GM04504 (cell line): ENCODE measurements around the gene TACR2.

Source experiments
- DNase-seq: peaks from one replicate; pipeline ENCODE4 v3.0.0-alpha.2; 2012; ENCODE audit warnings: low read depth

TACR2 gene

GRCh38 chr10:69372126-69372980 lies 44.4 kb downstream of the TACR2 start:
- DNase-seq = no peak

GRCh38 chr10:69367469-69367868 lies 49.2 kb downstream of the TACR2 start:
- no peak for DNase-seq

- DNase-seq = no peak
These were observed 50.0 kb downstream of the TACR2 start for GRCh38 chr10:69366738-69367137.

- DNase-seq = no peak
These were observed 52.3 kb downstream of the TACR2 start for GRCh38 chr10:69364232-69364940.

- no peak for DNase-seq
These were observed 53.1 kb downstream of the TACR2 start for GRCh38 chr10:69363666-69364065.

- peak; percentile 34 for DNase-seq
These were observed 54.2 kb downstream of the TACR2 start for GRCh38 chr10:69362471-69362954.

GRCh38 chr10:69361303-69361614 lies 55.5 kb downstream of the TACR2 start:
- no peak for DNase-seq

GRCh38 chr10:69360485-69361302 lies 56.0 kb downstream of the TACR2 start:
- DNase-seq = peak; percentile 67

GRCh38 chr10:69359594-69359993 lies 57.1 kb downstream of the TACR2 start:
- no peak for DNase-seq

- no peak for DNase-seq
These were observed 57.6 kb downstream of the TACR2 start for GRCh38 chr10:69359148-69359547.

GRCh38 chr10:69358148-69358795 lies 58.4 kb downstream of the TACR2 start:
- no peak for DNase-seq

GRCh38 chr10:69356187-69356586 lies 60.5 kb downstream of the TACR2 start:
- DNase-seq = no peak

- no peak for DNase-seq
These were observed 62.6 kb downstream of the TACR2 start for GRCh38 chr10:69353977-69354635.
